GM18870 (cell line): Measurements from ENCODE around the gene B4GALT1.

Experiments used
- ATAC-seq: cut with Tn5 transposase; IDR thresholded peaks from one replicate; pipeline ENCODE4 v1.9.1; 2021; ENCODE audit warnings: moderate library complexity; ENCODE audit not compliant: unreplicated experiment

Gene B4GALT1

GRCh38 chr9:33125461-33125860 is 41.7 kb downstream of the B4GALT1 start:
- ATAC-seq, result no peak

GRCh38 chr9:33124751-33125381 is 42.3 kb downstream of the B4GALT1 start:
- ATAC-seq, result no peak

GRCh38 chr9:33124046-33124445 is 43.1 kb downstream of the B4GALT1 start:
- ATAC-seq, result no peak

GRCh38 chr9:33123407-33124031 is 43.6 kb downstream of the B4GALT1 start:
- no peak for ATAC-seq

- no peak for ATAC-seq
Observed at GRCh38 chr9:33120620-33121019, 46.5 kb downstream of the B4GALT1 start.

GRCh38 chr9:33117796-33118195 is 49.3 kb downstream of the B4GALT1 start:
- no peak for ATAC-seq

GRCh38 chr9:33117306-33117705 is 49.8 kb downstream of the B4GALT1 start:
- no peak for ATAC-seq

- no peak for ATAC-seq
Observed at GRCh38 chr9:33116860-33117259, 50.3 kb downstream of the B4GALT1 start.

GRCh38 chr9:33114746-33115145 is 52.4 kb downstream of the B4GALT1 start:
- ATAC-seq, result no peak

GRCh38 chr9:33113799-33114547 is 53.2 kb downstream of the B4GALT1 start:
- ATAC-seq, result no peak

GRCh38 chr9:33112094-33112493 is 55.0 kb downstream of the B4GALT1 start:
- no peak for ATAC-seq

- ATAC-seq, result no peak
Observed at GRCh38 chr9:33111631-33112030, 55.5 kb downstream of the B4GALT1 start.

- ATAC-seq, result no peak
Observed at GRCh38 chr9:33110686-33111085, 56.5 kb downstream of the B4GALT1 start.

- ATAC-seq, result no peak
Observed at GRCh38 chr9:33109850-33110595, 57.1 kb downstream of the B4GALT1 start.

GRCh38 chr9:33109097-33109496 is 58.0 kb downstream of the B4GALT1 start:
- ATAC-seq, result no peak

- ATAC-seq, result no peak
Observed at GRCh38 chr9:33108472-33108871, 58.7 kb downstream of the B4GALT1 start.

- ATAC-seq, result no peak
Observed at GRCh38 chr9:33107762-33108161, 59.4 kb downstream of the B4GALT1 start.

GRCh38 chr9:33106827-33107621 is 60.1 kb downstream of the B4GALT1 start:
- ATAC-seq, result no peak

- no peak for ATAC-seq
Observed at GRCh38 chr9:33106372-33106771, 60.8 kb downstream of the B4GALT1 start.

- no peak for ATAC-seq
Observed at GRCh38 chr9:33105959-33106358, 61.2 kb downstream of the B4GALT1 start.

- no peak for ATAC-seq
Observed at GRCh38 chr9:33105504-33105903, 61.6 kb downstream of the B4GALT1 start.
